Stimulated activated CD8-positive, alpha-beta memory T cell treated with anti-CD3 and anti-CD28 coated beads, Interleukin-2, amount 100 ng/mL, for 48 hours (primary cell): Measurements from ENCODE around the gene RAVER1.

Experiments used
- DNase-seq, 2 donors: peaks; one replicate each; pipeline ENCODE4 v3.0.0-alpha.2; 2020; ENCODE audit warnings: low read depth in 2 of 2

The RAVER1 gene

GRCh38 chr19:10270616-10271394 lies 62.5 kb downstream of the RAVER1 start, which contains the start of gene ICAM1:
TSS of gene ICAM1 (plus strand) at chr19:10271120. CDS start at chr19:10271160, 40 bp downstream.
- peak; percentile 67 to 74 for DNase-seq

GRCh38 chr19:10270180-10270615 lies 63.1 kb downstream of the RAVER1 start:
- DNase-seq, result peak; percentile 78 to 81

- peak; percentile 82 to 87 for DNase-seq
Observed at GRCh38 chr19:10269333-10270179, 63.8 kb downstream of the RAVER1 start.

GRCh38 chr19:10268071-10268470 lies 65.3 kb downstream of the RAVER1 start:
- DNase-seq, result no peak

- no peak for DNase-seq
Observed at GRCh38 chr19:10266706-10267105, 66.6 kb downstream of the RAVER1 start.
